ENCODE measurements around the gene CSTPP1. TPM values are rescaled to one million over a fixed set of nuclear protein-coding genes. Genes with fewer than 3 reads are reported as not detected.
A peak's percentile ranks its signal among the peaks of the same experiment; 100 is the strongest.

CSTPP1 gene
- total RNA-seq, 2 experiments from 2014 or later: 12.8 to 14.4 TPM

- ChIA-PET CTCF (no interaction called here), POLR2A (no interaction called here)
- H3K27me3 Mint-ChIP-seq: no peaks in the 10 kb centered on the region
- H3K27ac Mint-ChIP-seq: no peak overlapping the region
- no peak overlapping the region for H3K4me3 Mint-ChIP-seq
- ATAC-seq: no peak
- no peak for DNase-seq
- intact Hi-C loops (cut with micrococcal nuclease): no loop called here
- TF ChIP-seq CTCF (IDR thresholded peaks at IDR 0.05): no peak
- no peaks in the 10 kb centered on the region for H3K4me1 Mint-ChIP-seq (ENCODE audit: low read depth)
- H3K9me3 Mint-ChIP-seq: no peaks in the 10 kb centered on the region
- no peaks in the 10 kb centered on the region for H3K36me3 Mint-ChIP-seq (ENCODE audit: low read depth)
Measured at GRCh38 chr11:47010179-47010578, 73.6 kb downstream of the CSTPP1 start.

- TF ChIP-seq CTCF (IDR thresholded peaks at IDR 0.05): peak; percentile 38
- Mint-ChIP-seq H3K36me3 (ENCODE audit: low read depth) (no peaks in the 10 kb centered on the region), H3K4me1 (ENCODE audit: low read depth) (no peaks in the 10 kb centered on the region), H3K27ac (no peak overlapping the region), H3K27me3 (no peaks in the 10 kb centered on the region), H3K9me3 (no peaks in the 10 kb centered on the region), H3K4me3 (no peak overlapping the region)
- CTCF ChIA-PET: no interaction called here
- intact Hi-C loops (cut with micrococcal nuclease): no loop called here
- ATAC-seq (no peak), DNase-seq (no peak)
- POLR2A ChIA-PET: no interaction called here
Measured at GRCh38 chr11:47014097-47014496, 77.5 kb downstream of the CSTPP1 start.

GRCh38 chr11:47018637-47019036 lies 82.1 kb downstream of the CSTPP1 start:
- no peak overlapping the region for H3K4me3 Mint-ChIP-seq
- ATAC-seq (no peak), DNase-seq (no peak)
- TF ChIP-seq CTCF (IDR thresholded peaks at IDR 0.05): no peak
- H3K9me3 Mint-ChIP-seq: no peaks in the 10 kb centered on the region
- POLR2A ChIA-PET: no interaction called here
- H3K4me1 Mint-ChIP-seq (ENCODE audit: low read depth): no peaks in the 10 kb centered on the region
- no peak overlapping the region for H3K27ac Mint-ChIP-seq
- intact Hi-C loops (cut with micrococcal nuclease): no loop called here
- CTCF ChIA-PET: interaction anchor here (1.5 kb wide), 1 partner anchor 134 kb away, joined by 5 read pairs; no protein-coding TSS in a partner anchor
- no peaks in the 10 kb centered on the region for H3K36me3 Mint-ChIP-seq (ENCODE audit: low read depth)
- H3K27me3 Mint-ChIP-seq: no peaks in the 10 kb centered on the region

- intact Hi-C loops (cut with micrococcal nuclease): no loop called here
- CTCF ChIA-PET: interaction anchor here (1.1 to 1.7 kb wide), 3 partner anchors 10 to 132 kb away, joined by 3 to 5 read pairs (median 5); no protein-coding TSS in a partner anchor
- POLR2A ChIA-PET: no interaction called here
- DNase-seq: no peak
- no peak for TF ChIP-seq CTCF (IDR thresholded peaks at IDR 0.05)
- Mint-ChIP-seq H3K36me3 (ENCODE audit: low read depth) (no peaks in the 10 kb centered on the region), H3K27me3 (no peaks in the 10 kb centered on the region), H3K4me3 (no peak overlapping the region), H3K9me3 (no peaks in the 10 kb centered on the region), H3K27ac (no peak overlapping the region), H3K4me1 (ENCODE audit: low read depth) (no peaks in the 10 kb centered on the region)
- no peak for ATAC-seq
Measured at GRCh38 chr11:47020793-47021526, 84.4 kb downstream of the CSTPP1 start.

- Mint-ChIP-seq H3K9me3 (no peaks in the 10 kb centered on the region), H3K27ac (no peak overlapping the region), H3K4me1 (ENCODE audit: low read depth) (no peaks in the 10 kb centered on the region), H3K4me3 (no peak overlapping the region), H3K36me3 (ENCODE audit: low read depth) (no peaks in the 10 kb centered on the region), H3K27me3 (no peaks in the 10 kb centered on the region)
- intact Hi-C loops (cut with micrococcal nuclease): no loop called here
- ATAC-seq (no peak), DNase-seq (no peak)
- no peak for TF ChIP-seq CTCF (IDR thresholded peaks at IDR 0.05)
- POLR2A ChIA-PET: no interaction called here
- CTCF ChIA-PET: interaction anchor here (1.1 to 1.7 kb wide), 3 partner anchors 9 to 132 kb away, joined by 3 to 5 read pairs (median 5); no protein-coding TSS in a partner anchor
Measured at GRCh38 chr11:47021527-47021818, 84.9 kb downstream of the CSTPP1 start.
